HG03175 (cell line): ENCODE results near the gene TTLL10.

Experiments
- ATAC-seq: cut with Tn5 transposase; IDR thresholded peaks from one replicate; pipeline ENCODE4 v1.9.1; 2021; ENCODE audit warnings: mild to moderate bottlenecking, moderate library complexity; ENCODE audit not compliant: unreplicated experiment

Gene TTLL10

DNA sequence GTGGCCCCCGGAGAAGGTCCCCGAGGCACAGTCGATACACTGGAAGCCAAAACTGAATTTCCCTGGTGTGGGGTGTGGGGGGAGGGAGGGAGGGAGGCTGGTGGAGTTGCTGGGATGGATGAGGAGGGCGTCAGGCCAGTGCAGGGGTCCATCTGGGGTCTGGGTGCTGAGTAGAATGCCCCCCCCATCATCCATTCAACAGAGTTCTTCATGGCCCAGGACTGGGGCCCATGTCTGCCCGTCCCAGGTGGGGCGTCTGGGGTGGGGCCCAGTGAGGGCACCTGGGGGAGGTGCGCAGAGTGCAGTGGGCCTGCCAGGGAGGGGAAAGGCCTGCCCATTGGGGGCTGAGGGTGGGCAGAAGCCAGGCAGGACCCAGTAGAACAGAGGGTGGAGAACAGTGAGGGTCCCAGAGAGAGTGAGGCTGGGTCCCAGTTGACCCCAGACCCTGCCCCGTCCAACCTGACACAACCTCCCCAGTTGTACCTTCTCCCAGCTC, 30.8 kb downstream of the TTLL10 start:
- no peak for ATAC-seq

DNA sequence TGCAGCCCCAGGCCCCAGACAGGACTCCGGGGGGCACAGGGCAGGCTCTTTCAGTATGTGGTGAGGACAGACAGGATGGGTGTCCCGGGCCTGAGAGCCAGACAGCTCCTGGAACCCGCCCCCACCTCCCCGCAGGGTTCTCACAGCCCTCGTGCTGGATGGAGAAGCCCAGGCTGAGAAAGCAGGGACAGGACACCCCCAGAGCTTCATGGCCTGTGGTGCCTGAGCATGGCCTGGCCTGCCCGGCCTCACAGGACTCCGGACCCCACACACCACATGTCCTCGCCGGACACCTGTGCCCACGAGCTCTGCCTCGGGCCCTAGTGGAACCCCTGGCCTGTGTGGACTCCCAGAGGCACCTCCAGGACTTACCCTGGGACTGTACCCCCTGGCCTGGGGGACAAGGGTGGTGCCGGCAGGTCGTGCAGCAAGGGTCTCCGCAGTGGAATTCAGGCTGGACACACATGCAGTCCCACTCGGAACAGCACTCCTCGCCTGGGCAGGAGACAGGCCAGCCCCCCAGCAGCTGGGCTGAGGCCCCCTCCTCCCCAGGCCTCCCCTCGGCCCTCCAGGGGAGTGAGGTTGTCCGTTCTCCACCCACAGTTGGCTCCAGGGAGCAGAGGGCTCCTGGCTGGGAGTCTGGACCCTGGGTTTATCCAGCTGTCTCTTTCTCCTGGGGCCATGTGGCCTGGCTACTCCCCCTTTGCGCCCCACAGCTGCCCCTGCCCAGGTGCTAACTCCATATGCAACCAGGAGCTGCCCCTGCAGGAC, 31.5 kb downstream of the TTLL10 start:
- no peak for ATAC-seq

DNA sequence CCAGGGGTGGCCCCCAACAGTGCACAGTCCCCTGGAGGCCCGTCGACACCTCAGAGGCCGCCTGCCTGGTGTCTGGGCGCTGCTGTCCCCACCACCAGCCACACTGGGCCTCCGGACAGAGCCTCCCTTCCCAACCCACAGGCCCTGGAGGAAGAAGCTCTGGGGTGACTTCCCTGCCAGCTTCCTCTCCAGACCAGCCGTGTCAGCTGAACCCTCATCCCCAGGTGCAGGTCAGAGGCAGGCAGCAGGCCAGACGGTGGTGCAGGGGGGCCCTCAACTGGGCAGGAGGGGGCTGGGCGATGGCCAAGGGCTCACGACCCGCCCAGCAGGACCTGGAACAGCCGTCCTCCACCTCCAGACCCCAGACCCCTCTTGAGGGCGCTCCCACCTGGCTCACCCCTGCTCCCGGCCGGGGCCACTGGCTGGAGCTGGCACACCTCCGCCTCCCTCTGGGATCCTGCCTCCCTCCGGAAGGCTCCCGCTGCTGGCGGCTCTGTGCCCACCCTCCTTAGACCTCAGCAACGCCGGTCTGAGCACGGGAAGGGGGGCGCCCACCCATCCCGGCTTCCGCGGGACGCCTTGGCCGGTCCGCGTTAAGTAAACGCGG, 32.2 kb downstream of the TTLL10 start:
- no peak for ATAC-seq

DNA sequence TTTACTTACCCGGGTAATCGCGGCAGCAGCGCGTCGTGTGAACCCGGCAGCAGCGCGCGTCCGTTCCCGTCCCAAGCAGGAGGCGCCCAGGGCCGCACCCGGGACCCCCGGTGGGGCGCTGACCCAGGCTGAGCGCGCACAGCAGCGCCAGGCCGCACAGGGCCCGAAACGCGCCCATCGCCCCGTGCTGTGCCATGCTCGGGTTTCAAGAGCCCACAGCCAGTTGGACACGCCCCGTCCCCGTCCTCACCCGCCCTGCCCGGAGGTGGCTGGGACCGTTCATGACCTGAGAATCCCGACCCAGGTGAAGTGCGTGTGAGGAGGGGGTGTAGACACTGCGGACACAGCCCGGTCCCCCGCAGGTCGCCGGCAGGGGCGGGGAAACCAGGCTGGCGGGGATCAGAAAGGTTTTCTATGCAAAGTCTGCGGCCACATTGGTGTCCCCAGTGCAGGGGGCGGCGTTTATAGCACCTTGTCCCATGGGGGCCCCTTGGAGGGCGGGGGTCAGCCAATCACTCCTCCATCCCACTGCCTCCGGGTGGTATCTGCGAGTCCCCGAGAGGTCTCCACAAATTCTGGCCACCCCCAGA, 32.8 kb downstream of the TTLL10 start, which contains the start of gene TNFRSF18:
Gene TNFRSF18, minus strand, starts transcription at position 217 of the 590 bp plus-strand sequence. Its CDS starts 21 bp downstream, at position 196.
- ATAC-seq: no peak

DNA sequence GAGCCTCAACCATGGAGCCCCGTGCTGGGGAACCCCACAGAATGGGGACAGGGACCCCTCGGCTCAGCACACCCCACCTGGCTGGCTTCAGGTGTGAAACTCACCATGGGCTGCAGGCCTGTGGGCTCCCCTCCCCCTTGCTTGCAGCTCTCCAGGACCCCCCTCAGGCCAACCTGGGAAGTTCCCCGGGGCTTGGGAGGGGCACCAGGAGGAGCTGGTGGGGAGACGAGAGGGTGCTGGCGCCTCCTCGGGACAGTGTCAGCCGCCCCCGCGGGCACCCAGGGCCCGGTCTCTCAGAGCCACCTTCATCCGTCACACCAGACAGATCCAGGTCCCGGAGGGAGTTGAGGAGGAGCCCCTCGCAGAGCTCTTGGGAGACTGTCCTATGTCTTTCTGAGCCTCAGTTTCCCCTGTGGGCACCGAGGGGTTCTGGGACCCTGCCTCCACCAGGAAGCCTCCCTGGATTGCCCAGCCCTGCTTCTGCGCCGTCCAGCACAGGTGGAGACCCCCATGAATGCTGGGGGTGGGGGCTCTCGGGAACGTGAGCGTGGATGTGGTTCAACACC, 33.4 kb downstream of the TTLL10 start:
- ATAC-seq: no peak

DNA sequence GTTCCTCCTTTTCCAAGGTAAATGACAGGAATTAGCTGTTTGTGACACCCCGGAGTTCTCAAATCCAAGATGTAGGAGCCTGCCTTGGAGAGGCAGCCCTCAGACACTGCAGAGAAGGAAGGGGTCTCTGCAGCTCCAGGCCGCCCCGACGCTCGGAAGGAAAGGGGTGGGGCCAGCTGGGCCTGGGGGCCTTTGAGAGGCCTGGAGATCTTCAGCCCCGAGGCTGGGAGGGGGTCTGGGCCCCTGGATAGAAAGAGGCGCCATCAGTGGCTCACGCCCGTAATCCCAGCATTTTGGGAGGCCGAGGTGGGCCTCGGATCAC, 33.9 kb downstream of the TTLL10 start:
- ATAC-seq: no peak

DNA sequence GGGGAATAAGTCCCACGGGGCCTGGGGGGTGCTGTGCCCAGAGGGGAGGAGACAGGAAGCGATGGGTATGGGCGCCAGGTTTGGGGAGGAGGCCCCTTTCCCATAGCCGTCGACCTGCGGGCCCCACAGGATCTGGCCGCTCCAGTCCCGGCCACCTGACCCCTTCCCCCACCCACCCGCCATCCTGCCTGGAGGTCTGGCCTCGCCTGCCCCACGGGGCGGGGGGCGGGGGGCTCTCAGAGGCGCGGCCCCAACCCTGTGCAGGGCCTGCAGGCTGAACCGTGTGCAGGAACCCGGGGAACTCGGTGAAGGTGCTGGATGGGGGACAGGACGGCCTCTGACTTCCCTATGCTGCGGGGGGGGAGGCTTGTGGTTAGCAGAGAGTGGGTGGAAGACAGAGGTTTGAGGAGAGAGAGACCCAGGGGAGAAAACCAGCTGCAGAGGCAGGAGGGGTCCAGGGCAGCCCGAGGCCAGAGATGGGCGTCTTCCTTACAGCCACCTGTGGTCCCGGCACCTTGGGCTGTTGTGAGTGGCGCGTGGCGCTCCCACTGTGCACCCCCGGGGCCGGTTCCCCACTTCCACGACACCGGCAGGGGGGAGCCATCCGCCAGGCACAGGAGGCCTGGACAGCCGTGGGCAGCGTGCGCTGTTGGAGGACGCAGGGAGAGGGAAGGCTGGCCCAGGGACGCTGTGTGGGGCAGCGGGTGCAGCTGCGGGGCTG, 35.2 kb downstream of the TTLL10 start:
- ATAC-seq: no peak

DNA sequence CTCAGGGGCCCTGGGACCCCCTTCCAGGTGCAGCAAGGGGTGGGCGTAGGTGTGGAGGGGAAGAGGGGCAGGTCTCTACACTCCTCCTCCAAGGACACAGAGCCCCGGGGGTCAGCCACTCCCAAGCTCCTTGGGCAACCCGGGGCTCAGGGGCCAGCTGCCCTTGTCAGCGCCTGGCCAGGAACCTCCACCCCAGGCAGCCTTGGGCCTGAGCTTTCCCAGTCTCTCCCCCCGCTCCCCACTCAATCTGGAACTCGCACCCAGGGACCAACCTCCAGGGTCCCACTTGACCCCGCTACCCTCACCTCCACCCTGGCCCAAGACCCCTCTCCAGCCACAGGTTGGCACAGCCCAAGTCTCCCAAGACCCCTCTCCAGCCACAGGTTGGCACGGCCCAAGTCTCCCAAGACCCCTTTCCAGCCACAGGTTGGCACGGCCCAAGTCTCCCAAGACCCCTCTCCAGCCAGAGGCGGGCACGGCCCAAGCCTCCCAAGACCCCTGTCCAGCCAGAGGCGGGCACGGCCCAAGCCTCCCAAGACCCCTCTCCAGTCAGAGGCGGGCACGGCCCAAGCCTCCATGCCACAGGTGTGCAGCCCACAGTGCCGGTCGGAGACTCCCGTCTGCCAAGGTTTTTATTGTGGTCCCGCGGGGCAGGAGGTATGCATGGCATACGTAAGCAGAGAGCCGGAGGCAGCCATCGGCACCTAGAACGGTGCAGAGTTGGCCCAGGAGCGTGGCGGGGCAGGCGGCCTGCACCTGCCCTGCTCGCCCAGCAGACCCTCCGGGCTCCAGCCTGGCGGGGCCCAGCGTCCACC, 37.3 kb downstream of the TTLL10 start:
- no peak for ATAC-seq

DNA sequence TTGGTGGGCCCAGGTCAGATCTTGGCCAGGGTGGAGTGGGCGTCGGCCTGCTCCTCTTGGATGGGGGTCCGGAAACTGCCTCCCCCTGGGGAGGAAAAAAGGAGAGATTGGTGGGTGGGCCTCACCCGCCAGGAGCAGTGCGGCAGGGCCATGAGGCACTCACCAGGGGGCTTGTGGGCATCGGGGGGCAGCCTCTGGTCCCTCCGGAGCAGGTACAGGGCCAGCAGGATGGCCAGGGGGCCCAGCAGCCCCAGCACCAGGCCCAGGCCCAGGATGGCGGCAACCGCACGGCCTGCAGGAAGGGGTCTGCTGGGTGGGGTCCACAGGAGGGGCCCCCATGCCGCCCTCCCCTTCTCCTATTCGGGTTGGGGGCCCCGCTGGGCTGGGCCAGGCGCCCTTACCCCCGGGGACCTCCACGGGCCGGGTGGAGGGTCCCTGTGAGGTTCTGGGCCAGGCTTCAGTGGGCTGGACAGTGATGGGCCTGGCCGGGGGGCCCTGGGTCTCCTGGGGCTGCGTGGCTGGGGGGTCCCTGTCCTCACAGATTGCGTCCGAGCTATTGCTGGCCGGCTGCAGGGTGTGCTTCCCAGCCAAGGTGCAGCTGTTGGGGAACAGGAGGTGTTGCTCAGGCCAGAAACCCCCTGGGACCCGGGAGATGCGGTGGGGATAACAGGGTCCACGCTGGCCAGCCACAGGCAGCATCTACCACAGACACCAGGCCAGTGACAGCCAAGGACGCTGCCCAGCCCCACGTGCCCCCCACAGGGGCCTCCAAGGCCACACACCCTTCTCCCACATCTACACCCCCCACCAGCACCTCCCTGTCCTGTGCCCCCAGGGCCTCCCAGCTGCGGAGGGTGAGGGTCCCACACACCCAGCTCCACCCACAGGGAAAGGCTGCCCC, 38.1 kb downstream of the TTLL10 start:
- ATAC-seq: no peak

DNA sequence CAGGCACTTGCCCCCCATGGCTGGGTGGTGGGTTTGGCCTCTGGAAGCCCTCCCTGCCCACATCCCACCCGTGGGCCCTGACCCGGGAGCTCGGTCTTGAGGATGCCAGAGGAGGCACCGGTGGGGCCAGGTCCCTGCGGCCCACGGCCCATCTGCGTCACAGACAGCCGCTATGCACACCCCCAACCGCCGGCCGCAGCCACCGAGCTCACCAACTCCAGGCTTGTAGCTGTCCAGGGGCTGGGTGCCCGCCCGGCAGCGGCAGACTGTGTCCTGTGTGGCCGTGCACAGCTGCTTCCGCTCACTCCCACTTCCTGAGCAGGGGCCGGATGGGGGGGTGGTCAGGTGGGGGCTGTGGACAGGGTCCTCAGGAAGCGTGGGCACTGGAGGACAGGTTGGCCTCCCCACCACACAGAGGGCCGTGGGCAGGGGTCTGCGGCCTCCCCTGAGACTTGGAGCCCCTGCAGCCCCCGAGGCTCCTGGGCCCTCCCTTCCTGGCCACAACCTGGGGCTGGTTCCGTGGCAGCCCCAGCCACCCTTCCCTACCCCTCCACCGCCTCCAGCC, 39.2 kb downstream of the TTLL10 start:
- ATAC-seq: no peak

DNA sequence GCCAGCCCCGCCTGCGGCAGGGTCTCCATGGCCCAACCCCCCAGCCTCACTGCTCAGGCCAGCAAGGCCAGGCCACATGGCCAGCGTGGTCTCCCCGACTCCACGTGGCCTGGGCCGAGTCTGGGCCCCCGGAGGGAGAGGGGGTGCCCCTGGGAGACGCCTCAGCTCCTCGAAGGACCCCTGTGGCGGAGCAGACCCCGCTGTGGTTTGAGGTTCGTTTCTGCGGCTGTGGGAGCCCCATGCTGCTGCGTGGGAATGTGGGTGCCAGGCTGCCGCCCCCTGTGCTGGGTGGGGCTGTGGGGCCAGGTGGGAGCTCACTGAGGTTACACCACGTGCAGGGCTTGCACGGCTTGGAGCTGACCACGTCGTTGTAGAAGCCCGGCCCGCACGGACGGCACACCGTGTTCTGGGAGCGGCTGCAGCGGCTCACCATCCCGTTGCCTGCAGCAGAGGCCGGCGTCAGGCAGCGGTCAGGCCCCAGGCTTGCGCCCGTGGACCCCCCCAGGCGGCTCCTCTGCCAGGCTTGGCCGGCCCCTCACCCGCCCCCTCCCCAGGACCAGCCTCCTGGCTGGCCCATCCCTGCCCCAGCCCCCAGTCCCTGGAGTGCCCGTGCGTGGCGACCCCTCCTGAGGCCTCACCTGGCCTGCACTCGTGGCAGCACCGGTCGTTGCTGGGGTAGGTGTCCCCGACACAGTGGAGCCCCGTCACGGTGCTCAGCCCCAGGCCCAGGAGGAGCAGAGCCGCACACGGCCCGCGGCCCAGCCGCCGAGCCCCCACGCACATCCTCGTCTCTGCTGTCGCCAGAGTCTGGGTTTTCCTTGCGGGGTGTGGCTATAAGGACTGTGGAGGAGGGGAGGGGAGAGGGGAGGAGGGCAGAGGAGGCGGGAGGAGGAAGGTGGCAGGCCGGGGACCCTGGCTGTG, 39.9 kb downstream of the TTLL10 start, which contains the start of gene TNFRSF4:
Gene TNFRSF4, minus strand, starts transcription at position 809 of the 921 bp plus-strand sequence. Its CDS starts 26 bp downstream, at position 783.
- ATAC-seq: no peak

DNA sequence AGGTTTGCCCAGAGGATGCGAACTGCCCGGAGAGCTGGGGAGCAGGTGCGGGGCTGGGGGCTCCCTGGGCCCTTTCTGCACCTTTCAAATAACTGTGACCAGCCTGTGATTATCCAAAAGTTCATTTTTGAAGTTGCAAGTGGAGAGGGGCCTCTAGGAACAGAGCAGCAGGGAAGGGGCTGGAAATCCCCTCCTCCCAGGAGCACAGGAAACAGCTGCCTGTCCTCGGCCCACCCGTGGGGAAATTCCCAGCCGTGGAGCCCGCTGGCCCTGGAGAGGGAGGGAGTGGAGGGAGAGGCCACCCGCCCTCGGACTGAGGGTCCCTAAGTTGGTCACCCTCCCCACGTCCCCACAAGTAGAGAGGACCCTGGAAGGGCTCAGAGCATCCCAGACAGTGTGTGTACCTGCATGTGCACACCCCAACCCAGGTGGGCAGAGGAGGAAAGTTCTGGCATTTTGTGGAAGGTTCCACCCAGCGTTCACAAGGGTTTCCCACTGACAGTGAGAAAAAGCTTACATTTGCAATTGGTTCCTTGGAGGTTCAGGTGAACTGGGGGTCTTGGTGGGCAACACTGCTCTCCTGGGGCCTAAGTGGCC, 41.5 kb downstream of the TTLL10 start:
- ATAC-seq: no peak

DNA sequence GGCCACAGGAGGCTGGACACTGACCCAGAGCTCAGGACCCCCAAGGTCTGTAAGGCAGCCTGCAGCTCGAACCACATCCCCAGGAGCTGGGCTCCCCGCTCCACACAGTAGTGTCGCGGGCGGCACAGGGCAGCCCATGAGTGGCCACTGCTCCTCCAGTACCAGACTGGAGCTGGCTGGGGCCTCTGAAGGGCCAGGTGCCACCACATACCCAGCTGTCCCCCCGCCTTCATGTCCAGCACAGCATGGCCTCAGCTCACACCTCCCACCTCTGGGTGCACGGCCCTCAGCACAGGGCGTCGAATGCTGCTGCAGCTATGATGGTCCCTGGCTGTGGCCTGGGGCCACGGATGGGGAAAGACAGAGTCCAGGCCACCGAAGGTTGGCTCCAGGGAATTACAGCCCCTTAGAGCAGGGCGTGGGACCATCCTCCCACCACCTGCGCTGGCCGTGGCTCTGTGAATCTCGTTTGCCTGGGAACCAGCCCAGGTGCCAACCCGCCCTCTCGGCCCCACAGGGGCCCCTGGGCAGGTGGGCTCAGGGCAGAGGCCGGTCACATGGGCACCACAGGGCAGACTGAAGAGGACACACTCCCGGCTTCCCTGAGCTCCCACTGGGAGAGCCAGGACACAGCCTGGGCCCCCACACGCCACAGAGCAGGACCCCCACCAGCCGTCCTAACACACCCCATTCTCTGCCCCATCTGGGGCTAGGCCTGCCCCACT, 42.4 kb downstream of the TTLL10 start:
- ATAC-seq: no peak

DNA sequence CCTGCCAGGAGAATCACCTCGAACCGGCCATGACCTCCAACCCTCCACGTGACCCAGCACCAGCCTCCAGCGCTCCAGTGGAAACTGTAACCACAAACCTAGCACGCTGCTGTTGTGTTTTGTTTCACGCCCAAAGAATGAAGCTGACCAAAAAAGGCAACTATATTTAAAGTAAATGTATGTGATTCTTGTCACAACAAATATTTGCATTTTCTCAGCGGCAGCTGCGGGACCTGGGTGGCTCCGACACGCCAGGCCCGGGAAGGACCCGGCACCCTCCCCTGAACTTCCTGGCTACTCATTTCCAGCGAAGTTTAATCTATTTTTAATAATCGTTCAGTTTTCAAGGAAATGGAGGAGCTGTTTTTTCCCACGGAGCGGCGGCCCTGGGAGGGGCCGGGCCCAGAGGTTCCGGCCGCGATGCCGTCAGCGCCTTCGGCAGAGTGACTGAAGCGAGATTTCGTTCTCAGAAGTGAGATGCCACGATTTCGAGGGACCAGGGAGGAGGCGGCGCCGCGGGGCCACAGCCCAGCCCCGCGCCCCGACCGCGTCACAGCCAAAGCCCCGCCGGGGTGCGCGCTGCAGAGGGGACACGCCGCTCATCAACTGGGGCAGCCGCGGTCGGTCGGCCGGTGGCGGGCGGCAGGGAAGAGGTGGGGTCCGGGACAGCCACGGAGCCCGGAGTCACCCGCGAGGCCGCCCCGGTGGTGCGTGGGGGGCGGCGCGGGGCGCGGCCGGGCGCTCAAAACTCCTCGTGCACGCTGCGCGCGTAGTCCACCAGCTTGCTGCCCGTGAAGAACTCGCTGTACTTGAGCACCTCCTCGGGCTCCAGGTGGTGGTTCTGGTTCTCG, 43.3 kb downstream of the TTLL10 start:
- ATAC-seq: no peak

DNA sequence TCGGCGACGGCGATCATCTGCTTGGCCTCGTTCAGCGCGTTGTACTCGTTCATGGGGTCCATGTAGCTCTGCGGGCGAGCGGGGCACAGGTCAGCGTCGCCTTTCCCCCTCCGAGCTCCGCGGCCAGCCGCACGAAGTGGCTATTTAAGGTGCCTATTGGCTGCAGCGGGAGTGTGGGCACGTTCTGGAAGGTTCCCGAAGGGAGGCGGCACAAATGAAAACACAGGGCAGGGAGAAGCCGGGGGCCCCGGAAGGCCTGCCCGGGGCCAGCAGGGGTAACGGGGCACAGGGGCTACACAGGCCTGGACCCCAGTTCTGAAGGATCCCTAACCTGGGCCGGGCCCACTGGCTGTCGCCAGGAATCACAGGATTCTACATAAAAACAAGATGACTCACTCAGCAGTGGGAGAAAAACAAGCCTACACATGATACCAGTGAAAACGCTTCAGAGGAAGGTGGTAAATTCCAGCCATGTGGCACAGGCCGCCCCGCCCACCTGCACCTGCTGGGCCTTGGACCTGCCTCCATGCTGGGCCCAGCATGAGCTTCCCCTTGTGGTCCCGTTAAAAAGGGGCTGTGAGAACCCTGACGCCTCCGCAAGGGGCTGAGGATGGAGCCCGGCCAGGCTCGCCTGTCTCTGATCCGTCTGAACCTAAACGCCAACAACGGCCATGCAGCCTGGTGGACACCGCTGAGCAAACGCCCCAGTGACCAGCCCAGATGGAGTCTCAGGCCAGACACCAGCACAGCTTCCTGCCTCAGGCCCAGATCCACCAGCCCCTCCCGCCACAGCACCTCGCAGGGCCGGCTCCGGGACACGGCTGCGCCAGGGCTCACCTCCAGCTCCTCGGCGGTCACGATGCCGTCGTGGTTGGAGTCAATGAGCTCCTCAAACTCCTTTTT, 44.2 kb downstream of the TTLL10 start:
- ATAC-seq: no peak
